Tibial nerve (tissue), 4 donors: ENCODE measurements around the gene ATP8A2. TPM values are rescaled to one million over a fixed set of nuclear protein-coding genes. Genes with fewer than 3 reads are reported as not detected.

Experiments
- DNase-seq, 2 donors: peaks; one replicate each; pipeline ENCODE4 v3.0.0-alpha.2; 2019; ENCODE audit warnings: low spot score in 2 of 2
- H3K27ac ChIP-seq, 4 donors: fragments of 200-600 bp; sonication (generic) in 3 of 4; one replicate each; pipeline ENCODE4 v1.5.1; 2017 to 2019; ENCODE audit warnings: mild to moderate bottlenecking in 1 of 4
- H3K27me3 ChIP-seq, 2 donors: fragments of 200-600 bp; sonication (generic) in 1 of 2; one replicate each; pipeline versions ENCODE4 v1.5.1 to v1.6.0; 2017 to 2019
- H3K36me3 ChIP-seq, 3 donors: fragments of 200-600 bp; sonication (generic); one replicate each; pipeline ENCODE4 v1.5.1; 2018 to 2019
- H3K4me1 ChIP-seq, 4 donors: fragments of 200-600 bp; sonication (generic) in 3 of 4; one replicate each; pipeline ENCODE4 v1.5.1; 2017 to 2019
- H3K4me3 ChIP-seq, 4 donors: fragments of 200-600 bp; sonication (generic) in 3 of 4; one replicate each; pipeline ENCODE4 v1.5.1; 2017 to 2019; ENCODE audit warnings: mild to moderate bottlenecking in 1 of 4, moderate library complexity in 1 of 4
- H3K9me3 ChIP-seq, 4 donors: fragments of 200-600 bp; sonication (generic) in 3 of 4; one replicate each; pipeline ENCODE4 v1.5.1; 2017 to 2019
- EP300 ChIP-seq, 2 donors: sonication (generic); formaldehyde crosslinking; IDR thresholded peaks; one replicate each; pipeline ENCODE4 v1.6.1; 2017; ENCODE audit warnings: antibody characterized with exemption in 2 of 2, mild to moderate bottlenecking in 1 of 2
- POLR2A ChIP-seq, 2 donors: fragments of 450-650 bp; IDR thresholded peaks; one replicate each; pipeline ENCODE4 v1.6.1; 2017; ENCODE audit warnings: antibody characterized with exemption in 2 of 2, mild to moderate bottlenecking in 2 of 2, moderate library complexity in 2 of 2
- WGBS, 2 donors: methylation state at CpG; one replicate each; pipeline ENCODE4 v1.1.5; 2018; 5-methylcytosine and 5-hydroxymethylcytosine counted together
- total RNA-seq, 4 donors: library from RNA; depleted of rRNA; stranded (reverse); fragments of >200 nt; gene quantifications; one replicate each; pipeline ENCODE4 v1.1.0, GENCODE V29; 2016
- TF ChIP-seq, protein P1 (sequence below), 5 experiments: fragments of 200-600 bp in 3 of 5; fragments of 450-650 bp in 2 of 5; sonication (generic) in 3 of 5; IDR thresholded peaks; one replicate each; pipeline ENCODE4 v1.5.1; 2016 to 2019; ENCODE audit warnings: antibody characterized with exemption in 5 of 5, mild to moderate bottlenecking in 3 of 5, moderate library complexity in 2 of 5

Gene ATP8A2
- total RNA-seq, 4 donors from 2014 or later: 0.30 to 1.7 (median 0.61) TPM

DNA sequence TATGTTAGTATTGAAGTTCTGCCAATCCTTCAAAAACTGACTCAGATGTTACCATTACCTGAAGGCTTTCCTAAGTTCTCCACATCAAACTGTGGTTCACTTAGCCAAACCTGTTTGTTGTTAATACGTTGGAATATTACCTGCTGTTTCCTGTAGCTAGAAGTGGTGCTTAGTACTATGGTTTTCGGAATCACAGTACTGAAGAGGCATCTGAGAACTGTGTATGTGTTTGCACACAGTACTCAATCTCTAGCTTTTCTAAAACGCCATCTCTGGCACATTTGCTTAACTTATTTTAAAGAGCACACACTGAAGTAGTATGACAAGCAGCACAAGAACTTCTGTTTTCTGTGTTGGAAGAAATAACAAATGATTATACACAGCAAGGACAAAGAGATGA is 431.9 kb downstream of the ATP8A2 start:
- H3K27ac ChIP-seq: no peak overlapping the region
- TF ChIP-seq EP300 (IDR thresholded peaks at IDR 0.05) (no peak), POLR2A (IDR thresholded peaks at IDR 0.05) (no peak)
- TF ChIP-seq, protein P1, sequence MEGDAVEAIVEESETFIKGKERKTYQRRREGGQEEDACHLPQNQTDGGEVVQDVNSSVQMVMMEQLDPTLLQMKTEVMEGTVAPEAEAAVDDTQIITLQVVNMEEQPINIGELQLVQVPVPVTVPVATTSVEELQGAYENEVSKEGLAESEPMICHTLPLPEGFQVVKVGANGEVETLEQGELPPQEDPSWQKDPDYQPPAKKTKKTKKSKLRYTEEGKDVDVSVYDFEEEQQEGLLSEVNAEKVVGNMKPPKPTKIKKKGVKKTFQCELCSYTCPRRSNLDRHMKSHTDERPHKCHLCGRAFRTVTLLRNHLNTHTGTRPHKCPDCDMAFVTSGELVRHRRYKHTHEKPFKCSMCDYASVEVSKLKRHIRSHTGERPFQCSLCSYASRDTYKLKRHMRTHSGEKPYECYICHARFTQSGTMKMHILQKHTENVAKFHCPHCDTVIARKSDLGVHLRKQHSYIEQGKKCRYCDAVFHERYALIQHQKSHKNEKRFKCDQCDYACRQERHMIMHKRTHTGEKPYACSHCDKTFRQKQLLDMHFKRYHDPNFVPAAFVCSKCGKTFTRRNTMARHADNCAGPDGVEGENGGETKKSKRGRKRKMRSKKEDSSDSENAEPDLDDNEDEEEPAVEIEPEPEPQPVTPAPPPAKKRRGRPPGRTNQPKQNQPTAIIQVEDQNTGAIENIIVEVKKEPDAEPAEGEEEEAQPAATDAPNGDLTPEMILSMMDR (IDR thresholded peaks at IDR 0.05): no peak
- WGBS, 2 donors: 64 to 72% methylated on average over 3 of the region's 3 CpGs
- H3K9me3 ChIP-seq: no peaks in the 10 kb centered on the region
- H3K4me3 ChIP-seq: no peak overlapping the region
- no peak for DNase-seq
- no peaks in the 10 kb centered on the region for H3K36me3 ChIP-seq
- no peaks in the 10 kb centered on the region for H3K4me1 ChIP-seq
- no peaks in the 10 kb centered on the region for H3K27me3 ChIP-seq

DNA sequence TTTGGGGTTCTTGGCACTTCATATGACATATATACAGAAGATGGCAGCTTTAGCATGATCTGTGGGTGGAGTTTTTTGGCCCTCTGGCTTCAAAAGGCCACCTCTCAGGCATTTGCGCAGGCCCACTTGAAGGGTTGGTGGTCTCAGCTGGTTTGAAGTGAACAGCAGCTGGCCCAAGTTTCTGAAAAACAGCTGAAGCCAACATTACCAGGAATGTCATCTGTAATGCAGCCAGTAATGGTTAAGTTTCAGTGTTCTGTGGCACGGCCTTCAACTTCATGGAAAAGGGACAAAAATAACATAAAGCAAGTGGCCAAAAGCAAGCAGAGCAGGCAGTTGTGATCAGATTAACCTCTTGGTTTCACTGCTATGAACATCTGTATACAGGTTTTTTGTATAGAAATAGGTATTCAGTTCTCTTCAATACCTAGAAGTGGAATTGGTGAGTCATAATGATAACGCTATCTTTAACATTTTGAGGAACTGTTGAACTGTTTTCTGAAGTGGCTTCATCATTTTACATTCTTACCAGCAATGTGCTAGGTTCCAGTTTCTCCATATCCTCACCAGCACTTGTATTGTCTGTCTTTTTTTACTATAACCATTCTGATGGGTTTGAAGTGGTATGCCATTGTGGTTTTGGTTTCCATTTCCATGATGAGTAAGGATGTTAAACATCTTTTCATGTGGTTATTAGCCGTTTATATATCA is 434.6 kb downstream of the ATP8A2 start:
- Histone ChIP-seq H3K27ac (no peak overlapping the region), H3K9me3 (no peaks in the 10 kb centered on the region), H3K27me3 (no peaks in the 10 kb centered on the region), H3K4me1 (no peaks in the 10 kb centered on the region), H3K4me3 (no peak overlapping the region), H3K36me3 (no peaks in the 10 kb centered on the region)
- WGBS, 2 donors: 77% methylated on average over 4 of the region's 4 CpGs
- TF ChIP-seq EP300 (IDR thresholded peaks at IDR 0.05) (no peak), POLR2A (IDR thresholded peaks at IDR 0.05) (no peak)
- TF ChIP-seq, protein P1 (IDR thresholded peaks at IDR 0.05): no peak
- no peak for DNase-seq

DNA sequence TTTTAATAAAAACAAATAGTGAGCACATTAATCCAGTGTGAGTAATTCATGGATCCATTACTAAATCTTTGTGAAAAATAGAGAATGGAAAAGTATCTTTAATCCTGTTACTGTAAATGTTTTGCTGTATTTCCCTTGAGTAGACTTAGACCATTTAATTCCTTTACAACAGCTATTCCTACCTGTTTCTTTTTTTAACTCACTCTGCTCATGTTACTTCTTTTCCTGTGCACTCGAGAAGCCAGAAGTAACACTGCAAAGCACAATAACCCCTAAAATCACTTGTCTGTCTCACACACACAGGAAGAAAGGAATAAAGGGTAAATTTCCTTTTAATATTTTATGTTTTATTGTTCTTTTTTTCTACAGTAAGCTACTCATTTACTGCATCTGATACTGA is 435.8 kb downstream of the ATP8A2 start:
- WGBS, 2 donors: 65 to 80% methylated on average over 1 of the region's 1 CpG
- DNase-seq: no peak
- no peak overlapping the region for H3K27ac ChIP-seq
- H3K9me3 ChIP-seq: peaks cover 0 to 7% (median 0%) of the 10 kb centered on the region in 4 donors
- H3K36me3 ChIP-seq: no peaks in the 10 kb centered on the region
- TF ChIP-seq, protein P1 (IDR thresholded peaks at IDR 0.05): no peak
- TF ChIP-seq EP300 (IDR thresholded peaks at IDR 0.05): no peak
- no peak for TF ChIP-seq POLR2A (IDR thresholded peaks at IDR 0.05)
- H3K27me3 ChIP-seq: no peaks in the 10 kb centered on the region
- H3K4me3 ChIP-seq: no peak overlapping the region
- no peaks in the 10 kb centered on the region for H3K4me1 ChIP-seq

DNA sequence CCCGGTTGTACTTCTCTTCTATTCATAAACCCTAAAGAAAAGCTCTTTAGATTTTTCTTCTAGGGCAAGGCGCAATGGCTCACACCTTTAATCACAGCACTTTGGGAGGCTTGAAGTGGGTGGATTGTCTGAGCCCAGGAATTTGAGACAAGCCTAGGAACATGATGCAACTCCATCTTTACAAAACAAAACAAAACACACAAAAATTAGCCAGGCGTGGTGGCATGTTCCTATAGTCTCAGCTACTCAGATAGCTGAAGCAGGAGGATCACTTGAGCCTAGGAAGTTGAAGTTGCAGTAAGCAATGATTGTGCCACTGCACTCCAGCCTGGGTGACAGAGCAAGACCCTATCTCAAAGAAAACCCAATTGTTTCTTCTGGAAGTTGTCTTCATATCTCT is 439.7 kb downstream of the ATP8A2 start:
- H3K9me3 ChIP-seq: peaks cover 0 to 7% (median 0%) of the 10 kb centered on the region in 4 donors
- 92 to 94% methylated on average over 3 of the region's 3 CpGs for WGBS, 2 donors
- no peaks in the 10 kb centered on the region for H3K4me1 ChIP-seq
- H3K27me3 ChIP-seq: no peaks in the 10 kb centered on the region
- TF ChIP-seq, protein P1 (IDR thresholded peaks at IDR 0.05): no peak
- no peak for TF ChIP-seq EP300 (IDR thresholded peaks at IDR 0.05)
- no peak for TF ChIP-seq POLR2A (IDR thresholded peaks at IDR 0.05)
- no peak for DNase-seq
- H3K4me3 ChIP-seq: no peak overlapping the region
- H3K36me3 ChIP-seq: no peaks in the 10 kb centered on the region
- H3K27ac ChIP-seq: no peak overlapping the region

DNA sequence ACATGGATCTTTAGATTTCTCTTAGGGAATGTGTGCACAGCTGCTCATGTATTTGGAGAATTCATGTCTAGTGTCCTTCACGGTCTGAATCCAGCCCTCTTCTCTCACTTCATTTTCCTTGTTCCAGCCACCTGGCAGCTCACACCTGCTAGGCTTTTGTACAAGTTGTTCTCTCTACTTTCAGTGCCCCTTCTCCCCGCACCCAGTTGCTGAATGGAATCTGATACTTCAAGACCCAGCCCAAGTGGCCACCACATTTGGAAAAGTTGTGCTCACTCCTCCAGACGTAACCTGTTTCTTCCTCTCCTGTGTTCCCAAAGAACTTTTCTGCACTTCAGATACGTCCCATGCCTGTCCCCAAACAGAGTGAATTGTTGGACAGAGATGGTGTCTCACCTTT is 444.5 kb downstream of the ATP8A2 start:
- no peak overlapping the region for H3K4me3 ChIP-seq
- DNase-seq: no peak
- H3K27ac ChIP-seq: no peak overlapping the region
- TF ChIP-seq POLR2A (IDR thresholded peaks at IDR 0.05): no peak
- TF ChIP-seq, protein P1 (IDR thresholded peaks at IDR 0.05): no peak
- no peak for TF ChIP-seq EP300 (IDR thresholded peaks at IDR 0.05)
- H3K9me3 ChIP-seq: peaks cover 0 to 7% (median 0%) of the 10 kb centered on the region in 4 donors
- H3K4me1 ChIP-seq: no peaks in the 10 kb centered on the region
- 89 to 92% methylated on average over 4 of the region's 4 CpGs for WGBS, 2 donors
- no peaks in the 10 kb centered on the region for H3K36me3 ChIP-seq
- H3K27me3 ChIP-seq: no peaks in the 10 kb centered on the region
